Liver (tissue), 9 donors: Measurements from ENCODE around the gene CALCA. TPM values are rescaled to one million over a fixed set of nuclear protein-coding genes. Genes with fewer than 3 reads are reported as not detected.

ENCODE experiments used
- DNase-seq: peaks from one replicate; pipeline ENCODE4 v3.0.0-alpha.2; 2017; ENCODE audit warnings: low spot score
- H3K27ac ChIP-seq, 2 donors: one replicate each; pipeline ENCODE4 v1.7.0; 2013; ENCODE audit warnings: inconsistent platforms in 2 of 2, low read length in 2 of 2, control low read depth in 1 of 2, low read depth in 1 of 2, mild to moderate bottlenecking in 1 of 2
- H3K27me3 ChIP-seq, 4 donors: one replicate each; pipeline versions ENCODE4 v1.6.1 to v1.7.0; 2013; ENCODE audit warnings: low read length in 3 of 4, inconsistent platforms in 1 of 4, mild to moderate bottlenecking in 1 of 4, moderate library complexity in 1 of 4; ENCODE audit not compliant: control insufficient read depth in 4 of 4, insufficient read depth in 4 of 4
- H3K36me3 ChIP-seq, 4 donors: one replicate each; pipeline versions ENCODE4 v1.6.1 to v1.7.0; 2013; ENCODE audit warnings: low read length in 3 of 4, mild to moderate bottlenecking in 3 of 4, low read depth in 1 of 4, moderate library complexity in 1 of 4; ENCODE audit not compliant: control insufficient read depth in 4 of 4, insufficient read depth in 3 of 4
- H3K4me1 ChIP-seq, 4 donors: one replicate each; pipeline versions ENCODE4 v1.6.1 to v1.7.0; 2013; ENCODE audit warnings: low read length in 3 of 4, mild to moderate bottlenecking in 3 of 4, moderate library complexity in 1 of 4; ENCODE audit not compliant: control insufficient read depth in 4 of 4, insufficient read depth in 4 of 4
- H3K4me3 ChIP-seq, 3 donors: one replicate each; pipeline versions ENCODE4 v1.6.1 to v1.7.0; 2013; ENCODE audit warnings: low read length in 3 of 3, control low read depth in 1 of 3, low read depth in 1 of 3, mild to moderate bottlenecking in 1 of 3
- H3K9ac ChIP-seq, 2 donors: one replicate each; pipeline ENCODE4 v1.7.0; 2013; ENCODE audit warnings: low read length in 2 of 2, mild to moderate bottlenecking in 2 of 2, moderate library complexity in 2 of 2, control low read depth in 1 of 2, low read depth in 1 of 2
- H3K9me3 ChIP-seq, 4 donors: one replicate each; pipeline versions ENCODE4 v1.6.1 to v1.7.0; 2013; ENCODE audit warnings: low read length in 3 of 4; ENCODE audit not compliant: control insufficient read depth in 4 of 4
- ATF3 ChIP-seq: IDR thresholded peaks from 2 replicates; pipeline ENCODE4 v1.6.1; 2016; ENCODE audit warnings: antibody characterized with exemption
- FOXA1 ChIP-seq: IDR thresholded peaks from 2 replicates; pipeline ENCODE4 v1.6.1; 2016; ENCODE audit warnings: antibody characterized with exemption
- FOXA2 ChIP-seq: IDR thresholded peaks from 2 replicates; pipeline ENCODE4 v1.6.1; 2016; ENCODE audit warnings: antibody characterized with exemption
- GABPA ChIP-seq, 2 donors: IDR thresholded peaks in 1 of 2; conservative IDR thresholded peaks in 1 of 2; 2 replicates each; pipeline ENCODE4 v1.6.1; 2016; ENCODE audit warnings: antibody characterized with exemption in 2 of 2, mild to moderate bottlenecking in 1 of 2, moderate library complexity in 1 of 2
- HNF4A ChIP-seq, 2 donors: conservative IDR thresholded peaks; 2 replicates each; pipeline ENCODE4 v1.6.1; 2016; ENCODE audit warnings: antibody characterized with exemption in 2 of 2, mild to moderate bottlenecking in 2 of 2
- HNF4G ChIP-seq: IDR thresholded peaks from 2 replicates; pipeline ENCODE4 v1.6.1; 2016; ENCODE audit warnings: antibody characterized with exemption
- JUND ChIP-seq, 2 donors: IDR thresholded peaks; 2 replicates each; pipeline ENCODE4 v1.6.1; 2016; ENCODE audit warnings: antibody characterized with exemption in 2 of 2
- NR2F2 ChIP-seq: IDR thresholded peaks from 2 replicates; pipeline ENCODE4 v1.6.1; 2016; ENCODE audit warnings: antibody characterized with exemption
- RXRA ChIP-seq, 2 donors: IDR thresholded peaks; 2 replicates each; pipeline ENCODE4 v1.6.1; 2017 to 2018; ENCODE audit warnings: antibody characterized with exemption in 2 of 2, mild to moderate bottlenecking in 1 of 2
- SP1 ChIP-seq: IDR thresholded peaks from 2 replicates; pipeline ENCODE4 v1.6.1; 2018; ENCODE audit warnings: antibody characterized with exemption, mild to moderate bottlenecking
- TAF1 ChIP-seq: conservative IDR thresholded peaks from 2 replicates; pipeline ENCODE4 v1.6.1; 2016; ENCODE audit warnings: antibody characterized with exemption, mild to moderate bottlenecking
- YY1 ChIP-seq: IDR thresholded peaks from 2 replicates; pipeline ENCODE4 v1.6.1; 2016; ENCODE audit warnings: antibody characterized with exemption, mild to moderate bottlenecking
- ZBTB33 ChIP-seq: IDR thresholded peaks from 2 replicates; pipeline ENCODE4 v1.6.1; 2016; ENCODE audit warnings: antibody characterized with exemption
- WGBS: extraction: QIAGEN DNeasy Blood & Tissue Kit; methylation state at CpG from one replicate; pipeline ENCODE4 v1.1.7; 2013; 5-methylcytosine and 5-hydroxymethylcytosine counted together
- polyA plus RNA-seq, 2 donors: library from polyadenylated mRNA; stranded (reverse) in 1 of 2; unstranded in 1 of 2; fragments of 200-250 nt in 1 of 2; fragments of >200 nt in 1 of 2; fragmentation: Nextera tagmentation in 1 of 2; extraction: Ambion mirVana in 1 of 2; gene quantifications; one replicate each; pipeline versions ENCODE4 v1.2.1 to v1.2.3, GENCODE V29; 2013 to 2015
- total RNA-seq, 2 donors: library from RNA; depleted of rRNA; stranded (reverse); fragments of >200 nt; gene quantifications; one replicate each; pipeline ENCODE4 v1.2.3, GENCODE V29; 2014
- TF ChIP-seq, protein P1 (sequence below): IDR thresholded peaks from 2 replicates; pipeline ENCODE4 v1.6.1; 2016; ENCODE audit warnings: antibody characterized with exemption
- TF ChIP-seq, protein P2 (sequence below): IDR thresholded peaks from 2 replicates; pipeline ENCODE4 v1.6.1; 2016; ENCODE audit warnings: antibody characterized with exemption, mild to moderate bottlenecking
- TF ChIP-seq, protein P3 (sequence below): fragments of 150-350 bp; IDR thresholded peaks from 2 replicates; pipeline ENCODE4 v1.5.1; 2017; ENCODE audit warnings: improper control_type of control experiment, low read depth, low read length; ENCODE audit not compliant: missing input control
- donor health status: healthy.
- donor health status: healthy.
- donor health status: healthy.
- donor health status: healthy.
- donor health status: healthy.

CALCA gene
- total and polyA plus RNA-seq, 4 donors, result 0.33 to 34.7 (median 7.6) TPM

GRCh38 chr11:14967581-14968243 is 4.4 kb downstream of the CALCA start:
- WGBS, result 88% methylated on average over 5 of the region's 5 CpGs
- Histone ChIP-seq H3K27me3 (peaks cover 0 to 9% (median 7%) of the 10 kb centered on the region in 4 donors), H3K36me3 (no peaks in the 10 kb centered on the region)

More at GRCh38 chr11:14967581-14968243, 4.4 kb downstream of the CALCA start:
- H3K4me1 ChIP-seq, result peaks cover 0 to 12% (median 8%) of the 10 kb centered on the region in 4 donors
- H3K4me3 ChIP-seq, result no peak overlapping the region
- no peak for DNase-seq
- H3K9me3 ChIP-seq, result no peaks in the 10 kb centered on the region
- no peak overlapping the region for H3K27ac ChIP-seq
- no peak overlapping the region for H3K9ac ChIP-seq
- no peak for TF ChIP-seq HNF4G
- no peak for TF ChIP-seq JUND (IDR thresholded peaks at IDR 0.05)
- TF ChIP-seq YY1, result no peak
- no peak for TF ChIP-seq GABPA (IDR thresholded peaks at IDR 0.05 in 1 of 2, conservative IDR thresholded peaks at IDR 0.05 in 1 of 2)
- TF ChIP-seq, protein P1, sequence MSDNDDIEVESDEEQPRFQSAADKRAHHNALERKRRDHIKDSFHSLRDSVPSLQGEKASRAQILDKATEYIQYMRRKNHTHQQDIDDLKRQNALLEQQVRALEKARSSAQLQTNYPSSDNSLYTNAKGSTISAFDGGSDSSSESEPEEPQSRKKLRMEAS, result no peak
- no peak for TF ChIP-seq RXRA (IDR thresholded peaks at IDR 0.05)
- TF ChIP-seq, protein P2, sequence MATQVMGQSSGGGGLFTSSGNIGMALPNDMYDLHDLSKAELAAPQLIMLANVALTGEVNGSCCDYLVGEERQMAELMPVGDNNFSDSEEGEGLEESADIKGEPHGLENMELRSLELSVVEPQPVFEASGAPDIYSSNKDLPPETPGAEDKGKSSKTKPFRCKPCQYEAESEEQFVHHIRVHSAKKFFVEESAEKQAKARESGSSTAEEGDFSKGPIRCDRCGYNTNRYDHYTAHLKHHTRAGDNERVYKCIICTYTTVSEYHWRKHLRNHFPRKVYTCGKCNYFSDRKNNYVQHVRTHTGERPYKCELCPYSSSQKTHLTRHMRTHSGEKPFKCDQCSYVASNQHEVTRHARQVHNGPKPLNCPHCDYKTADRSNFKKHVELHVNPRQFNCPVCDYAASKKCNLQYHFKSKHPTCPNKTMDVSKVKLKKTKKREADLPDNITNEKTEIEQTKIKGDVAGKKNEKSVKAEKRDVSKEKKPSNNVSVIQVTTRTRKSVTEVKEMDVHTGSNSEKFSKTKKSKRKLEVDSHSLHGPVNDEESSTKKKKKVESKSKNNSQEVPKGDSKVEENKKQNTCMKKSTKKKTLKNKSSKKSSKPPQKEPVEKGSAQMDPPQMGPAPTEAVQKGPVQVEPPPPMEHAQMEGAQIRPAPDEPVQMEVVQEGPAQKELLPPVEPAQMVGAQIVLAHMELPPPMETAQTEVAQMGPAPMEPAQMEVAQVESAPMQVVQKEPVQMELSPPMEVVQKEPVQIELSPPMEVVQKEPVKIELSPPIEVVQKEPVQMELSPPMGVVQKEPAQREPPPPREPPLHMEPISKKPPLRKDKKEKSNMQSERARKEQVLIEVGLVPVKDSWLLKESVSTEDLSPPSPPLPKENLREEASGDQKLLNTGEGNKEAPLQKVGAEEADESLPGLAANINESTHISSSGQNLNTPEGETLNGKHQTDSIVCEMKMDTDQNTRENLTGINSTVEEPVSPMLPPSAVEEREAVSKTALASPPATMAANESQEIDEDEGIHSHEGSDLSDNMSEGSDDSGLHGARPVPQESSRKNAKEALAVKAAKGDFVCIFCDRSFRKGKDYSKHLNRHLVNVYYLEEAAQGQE, result no peak
- no peak for TF ChIP-seq SP1
- TF ChIP-seq FOXA2, result no peak
- no peak for TF ChIP-seq TAF1
- TF ChIP-seq ZBTB33, result no peak
- no peak for TF ChIP-seq HNF4A (conservative IDR thresholded peaks at IDR 0.05)
- no peak for TF ChIP-seq NR2F2
- no peak for TF ChIP-seq ATF3
- TF ChIP-seq, protein P3, sequence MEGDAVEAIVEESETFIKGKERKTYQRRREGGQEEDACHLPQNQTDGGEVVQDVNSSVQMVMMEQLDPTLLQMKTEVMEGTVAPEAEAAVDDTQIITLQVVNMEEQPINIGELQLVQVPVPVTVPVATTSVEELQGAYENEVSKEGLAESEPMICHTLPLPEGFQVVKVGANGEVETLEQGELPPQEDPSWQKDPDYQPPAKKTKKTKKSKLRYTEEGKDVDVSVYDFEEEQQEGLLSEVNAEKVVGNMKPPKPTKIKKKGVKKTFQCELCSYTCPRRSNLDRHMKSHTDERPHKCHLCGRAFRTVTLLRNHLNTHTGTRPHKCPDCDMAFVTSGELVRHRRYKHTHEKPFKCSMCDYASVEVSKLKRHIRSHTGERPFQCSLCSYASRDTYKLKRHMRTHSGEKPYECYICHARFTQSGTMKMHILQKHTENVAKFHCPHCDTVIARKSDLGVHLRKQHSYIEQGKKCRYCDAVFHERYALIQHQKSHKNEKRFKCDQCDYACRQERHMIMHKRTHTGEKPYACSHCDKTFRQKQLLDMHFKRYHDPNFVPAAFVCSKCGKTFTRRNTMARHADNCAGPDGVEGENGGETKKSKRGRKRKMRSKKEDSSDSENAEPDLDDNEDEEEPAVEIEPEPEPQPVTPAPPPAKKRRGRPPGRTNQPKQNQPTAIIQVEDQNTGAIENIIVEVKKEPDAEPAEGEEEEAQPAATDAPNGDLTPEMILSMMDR, result no peak
- no peak for TF ChIP-seq FOXA1
